ENCODE data around the gene NREP.
A peak's percentile ranks its signal among the peaks of the same experiment; 100 is the strongest.

NREP gene

GRCh38 chr5:111691914-111692313, 65.1 kb downstream of the NREP start:
- no peak for DNase-seq (ENCODE audit: low read depth)
- H3K4me3 ChIP-seq (ENCODE audit: low read depth, low read length), result no peak overlapping the region
- TF ChIP-seq, protein P1, sequence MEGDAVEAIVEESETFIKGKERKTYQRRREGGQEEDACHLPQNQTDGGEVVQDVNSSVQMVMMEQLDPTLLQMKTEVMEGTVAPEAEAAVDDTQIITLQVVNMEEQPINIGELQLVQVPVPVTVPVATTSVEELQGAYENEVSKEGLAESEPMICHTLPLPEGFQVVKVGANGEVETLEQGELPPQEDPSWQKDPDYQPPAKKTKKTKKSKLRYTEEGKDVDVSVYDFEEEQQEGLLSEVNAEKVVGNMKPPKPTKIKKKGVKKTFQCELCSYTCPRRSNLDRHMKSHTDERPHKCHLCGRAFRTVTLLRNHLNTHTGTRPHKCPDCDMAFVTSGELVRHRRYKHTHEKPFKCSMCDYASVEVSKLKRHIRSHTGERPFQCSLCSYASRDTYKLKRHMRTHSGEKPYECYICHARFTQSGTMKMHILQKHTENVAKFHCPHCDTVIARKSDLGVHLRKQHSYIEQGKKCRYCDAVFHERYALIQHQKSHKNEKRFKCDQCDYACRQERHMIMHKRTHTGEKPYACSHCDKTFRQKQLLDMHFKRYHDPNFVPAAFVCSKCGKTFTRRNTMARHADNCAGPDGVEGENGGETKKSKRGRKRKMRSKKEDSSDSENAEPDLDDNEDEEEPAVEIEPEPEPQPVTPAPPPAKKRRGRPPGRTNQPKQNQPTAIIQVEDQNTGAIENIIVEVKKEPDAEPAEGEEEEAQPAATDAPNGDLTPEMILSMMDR (IDR thresholded peaks at IDR 0.05; ENCODE audit: low read depth, low read length, missing control alignments), result no peak

DNA sequence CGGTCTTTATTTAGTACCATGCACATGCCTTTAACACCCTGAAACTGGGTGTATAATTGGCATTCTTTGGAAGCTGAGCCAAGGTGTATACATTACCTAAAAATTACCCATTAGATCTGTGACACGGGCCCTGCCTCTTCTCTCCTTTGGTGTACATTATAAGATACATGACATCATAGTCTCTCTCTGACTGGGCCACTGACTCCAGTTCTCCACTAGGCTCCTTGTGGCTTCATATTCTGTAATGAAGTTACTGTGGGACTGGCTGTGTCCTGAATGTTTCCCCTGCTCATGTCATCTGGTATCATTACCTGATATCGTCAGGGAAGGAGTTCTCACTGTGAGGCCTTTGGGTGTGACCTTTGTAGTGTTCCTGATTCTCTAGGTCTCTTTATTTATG, 65.5 kb downstream of the NREP start:
- no peak for DNase-seq (ENCODE audit: low read depth)
- TF ChIP-seq, protein P1 (IDR thresholded peaks at IDR 0.05; ENCODE audit: low read depth, low read length, missing control alignments), result no peak
- H3K4me3 ChIP-seq (ENCODE audit: low read depth, low read length), result no peak overlapping the region

GRCh38 chr5:111689357-111689935, 67.5 kb downstream of the NREP start:
- TF ChIP-seq, protein P1 (IDR thresholded peaks at IDR 0.05; ENCODE audit: low read depth, low read length, missing control alignments), result no peak

DNA sequence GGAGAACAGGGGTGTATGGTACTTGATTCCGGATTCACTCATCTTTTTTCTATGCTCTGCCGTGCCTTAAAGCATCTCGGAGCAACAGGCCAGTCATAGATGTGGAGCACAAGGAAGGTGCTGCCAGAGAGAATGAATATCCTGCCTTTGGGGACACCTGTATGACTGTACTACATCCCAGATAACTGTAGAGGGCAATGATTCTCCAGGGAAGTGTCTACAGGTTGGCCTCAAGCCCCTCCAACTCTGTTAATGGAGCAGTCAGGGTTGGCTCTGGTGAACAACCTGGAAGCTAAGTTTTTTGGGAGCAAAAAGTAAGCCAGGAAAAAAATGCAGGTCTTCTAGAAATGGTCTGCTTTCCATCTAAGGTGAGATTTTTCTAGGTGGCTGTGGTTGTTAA, 71.0 kb downstream of the NREP start:
- no peak for DNase-seq (ENCODE audit: low read depth)
- no peak overlapping the region for H3K4me3 ChIP-seq (ENCODE audit: low read depth, low read length)
- TF ChIP-seq, protein P1 (IDR thresholded peaks at IDR 0.05; ENCODE audit: low read depth, low read length, missing control alignments), result peak; percentile 30

More at GRCh38 chr5:111689357-111689935, 67.5 kb downstream of the NREP start:
- no peak for DNase-seq (ENCODE audit: low read depth)
- no peak overlapping the region for H3K4me3 ChIP-seq (ENCODE audit: low read depth, low read length)

GRCh38 chr5:111682641-111683040, 74.4 kb downstream of the NREP start:
- no peak overlapping the region for H3K4me3 ChIP-seq (ENCODE audit: low read depth, low read length)
- TF ChIP-seq, protein P1 (IDR thresholded peaks at IDR 0.05; ENCODE audit: low read depth, low read length, missing control alignments), result no peak
- DNase-seq (ENCODE audit: low read depth), result no peak

GRCh38 chr5:111682121-111682520, 74.9 kb downstream of the NREP start:
- TF ChIP-seq, protein P1 (IDR thresholded peaks at IDR 0.05; ENCODE audit: low read depth, low read length, missing control alignments), result no peak
- DNase-seq (ENCODE audit: low read depth), result no peak
- H3K4me3 ChIP-seq (ENCODE audit: low read depth, low read length), result no peak overlapping the region

GRCh38 chr5:111681414-111682120, 75.4 kb downstream of the NREP start:
- TF ChIP-seq, protein P1 (IDR thresholded peaks at IDR 0.05; ENCODE audit: low read depth, low read length, missing control alignments), result no peak
- no peak for DNase-seq (ENCODE audit: low read depth)
- no peak overlapping the region for H3K4me3 ChIP-seq (ENCODE audit: low read depth, low read length)

Data from GM12864 (cell line).